HG03064 (cell line): ENCODE results near the gene JPT2.

Source experiments
- ATAC-seq: cut with Tn5 transposase; IDR thresholded peaks from one replicate; pipeline ENCODE4 v1.9.1; 2021; ENCODE audit warnings: low read depth; ENCODE audit not compliant: unreplicated experiment

JPT2 gene

GRCh38 chr16:1677942-1678499, at the start of gene JPT2:
TSS of gene JPT2 (plus strand) at chr16:1678279. CDS start at chr16:1678313, 34 bp downstream.
- ATAC-seq: peak; percentile 93

GRCh38 chr16:1630450-1631213, 47.4 kb upstream of the JPT2 start:
- ATAC-seq: no peak

- ATAC-seq: no peak
Observed at GRCh38 chr16:1631230-1631629, 46.8 kb upstream of the JPT2 start.

GRCh38 chr16:1631931-1632637, 46.0 kb upstream of the JPT2 start:
- ATAC-seq: no peak

- no peak for ATAC-seq
Observed at GRCh38 chr16:1632638-1632970, 45.5 kb upstream of the JPT2 start.

GRCh38 chr16:1633310-1633709, 44.8 kb upstream of the JPT2 start:
- no peak for ATAC-seq

GRCh38 chr16:1634541-1634940, 43.5 kb upstream of the JPT2 start:
- ATAC-seq: no peak

- ATAC-seq: no peak
Observed at GRCh38 chr16:1635070-1635469, 43.0 kb upstream of the JPT2 start.

- ATAC-seq: no peak
Observed at GRCh38 chr16:1637526-1637925, 40.6 kb upstream of the JPT2 start.

- no peak for ATAC-seq
Observed at GRCh38 chr16:1638757-1639156, 39.3 kb upstream of the JPT2 start.

GRCh38 chr16:1639282-1639681, 38.8 kb upstream of the JPT2 start:
- no peak for ATAC-seq

- ATAC-seq: no peak
Observed at GRCh38 chr16:1639860-1640259, 38.2 kb upstream of the JPT2 start.

- no peak for ATAC-seq
Observed at GRCh38 chr16:1640261-1640941, 37.7 kb upstream of the JPT2 start.

GRCh38 chr16:1641261-1641660, 36.8 kb upstream of the JPT2 start:
- ATAC-seq: no peak

- ATAC-seq: no peak
Observed at GRCh38 chr16:1642148-1642547, 35.9 kb upstream of the JPT2 start.

- ATAC-seq: no peak
Observed at GRCh38 chr16:1642753-1643152, 35.3 kb upstream of the JPT2 start.

- ATAC-seq: no peak
Observed at GRCh38 chr16:1643521-1643920, 34.6 kb upstream of the JPT2 start.

- no peak for ATAC-seq
Observed at GRCh38 chr16:1645914-1646525, 32.1 kb upstream of the JPT2 start.

GRCh38 chr16:1647856-1648255, 30.2 kb upstream of the JPT2 start:
- no peak for ATAC-seq

- ATAC-seq: no peak
Observed at GRCh38 chr16:1650131-1650530, 27.9 kb upstream of the JPT2 start.
